Thyroid gland (tissue), 4 donors: ENCODE measurements around the gene SH3YL1.

Experiments
- POLR2A ChIP-seq, 2 donors: fragments of 450-650 bp; IDR thresholded peaks; one replicate each; pipeline ENCODE4 v1.6.1; 2017; ENCODE audit warnings: antibody characterized with exemption in 2 of 2, mild to moderate bottlenecking in 2 of 2, moderate library complexity in 1 of 2
- TF ChIP-seq, protein P1 (sequence below), 6 experiments: fragments of 200-600 bp in 3 of 6; fragments of 450-650 bp in 3 of 6; sonication (generic) in 3 of 6; IDR thresholded peaks; one replicate each; pipeline ENCODE4 v1.5.1; 2016 to 2019; ENCODE audit warnings: antibody characterized with exemption in 6 of 6, mild to moderate bottlenecking in 2 of 6, inconsistent platforms in 1 of 6, moderate library complexity in 1 of 6

DNA sequence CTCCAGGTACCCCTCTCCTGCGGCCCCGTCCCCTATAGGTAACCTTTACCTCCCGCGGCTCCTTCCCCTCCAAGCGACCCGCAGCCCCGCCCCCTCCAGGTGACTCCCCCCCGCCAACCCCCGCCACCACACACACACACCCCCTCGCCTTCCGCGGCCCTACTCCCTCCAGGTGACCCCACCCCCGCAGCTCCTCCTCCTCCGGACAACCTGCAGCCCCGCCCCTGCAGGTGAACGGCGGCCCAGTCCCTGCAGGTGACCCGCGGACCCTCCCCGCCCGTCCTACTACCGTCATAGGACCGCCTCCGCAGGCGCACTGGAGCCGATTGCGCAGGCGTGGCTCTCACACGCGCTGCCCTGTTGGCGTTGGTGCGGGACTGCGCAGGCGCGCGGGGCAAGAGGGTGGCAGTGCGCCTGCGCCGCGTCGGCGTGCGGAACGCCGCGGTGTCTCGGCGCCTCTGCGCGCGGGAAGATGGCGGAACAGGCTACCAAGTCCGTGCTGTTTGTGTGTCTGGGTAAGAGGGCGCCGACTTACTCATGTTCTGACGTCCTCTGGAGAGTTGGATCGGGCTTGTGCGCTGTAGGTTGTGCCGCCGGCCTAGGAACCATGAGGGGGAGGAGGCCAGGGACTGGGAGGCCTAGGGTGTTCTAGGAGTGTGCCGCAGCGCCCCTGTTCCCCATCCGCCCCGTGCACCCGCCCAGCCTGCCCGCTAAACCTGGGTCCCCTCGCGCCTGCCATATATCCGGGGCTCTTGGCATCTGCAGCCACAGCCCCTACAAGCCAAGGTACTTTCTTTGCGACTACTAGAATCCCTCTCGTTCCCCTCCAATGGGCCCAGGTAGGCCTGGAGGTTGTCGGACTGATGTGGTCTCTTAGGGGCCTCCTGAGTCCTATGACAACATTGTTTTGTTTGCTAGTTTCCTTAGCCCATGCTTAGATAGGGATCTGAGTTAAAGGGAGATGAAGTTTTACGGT, 949 bp upstream of the SH3YL1 start, which contains the start of gene ACP1:
- TF ChIP-seq, protein P1, sequence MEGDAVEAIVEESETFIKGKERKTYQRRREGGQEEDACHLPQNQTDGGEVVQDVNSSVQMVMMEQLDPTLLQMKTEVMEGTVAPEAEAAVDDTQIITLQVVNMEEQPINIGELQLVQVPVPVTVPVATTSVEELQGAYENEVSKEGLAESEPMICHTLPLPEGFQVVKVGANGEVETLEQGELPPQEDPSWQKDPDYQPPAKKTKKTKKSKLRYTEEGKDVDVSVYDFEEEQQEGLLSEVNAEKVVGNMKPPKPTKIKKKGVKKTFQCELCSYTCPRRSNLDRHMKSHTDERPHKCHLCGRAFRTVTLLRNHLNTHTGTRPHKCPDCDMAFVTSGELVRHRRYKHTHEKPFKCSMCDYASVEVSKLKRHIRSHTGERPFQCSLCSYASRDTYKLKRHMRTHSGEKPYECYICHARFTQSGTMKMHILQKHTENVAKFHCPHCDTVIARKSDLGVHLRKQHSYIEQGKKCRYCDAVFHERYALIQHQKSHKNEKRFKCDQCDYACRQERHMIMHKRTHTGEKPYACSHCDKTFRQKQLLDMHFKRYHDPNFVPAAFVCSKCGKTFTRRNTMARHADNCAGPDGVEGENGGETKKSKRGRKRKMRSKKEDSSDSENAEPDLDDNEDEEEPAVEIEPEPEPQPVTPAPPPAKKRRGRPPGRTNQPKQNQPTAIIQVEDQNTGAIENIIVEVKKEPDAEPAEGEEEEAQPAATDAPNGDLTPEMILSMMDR (IDR thresholded peaks at IDR 0.05) = peak in 1 of 6 experiments; percentile 4
- TF ChIP-seq POLR2A (IDR thresholded peaks at IDR 0.05) = peak; percentile 64 to 90
